Stimulated activated CD4-positive, alpha-beta T cell treated with anti-CD3 and anti-CD28 coated beads, Interleukin-4, amount 100 ng/mL, for 4 hours (primary cell): Measurements from ENCODE around the gene NLRP9.

Experiments
- DNase-seq, 2 experiments: peaks; one replicate each; pipeline ENCODE4 v3.0.0-alpha.2; 2020

The NLRP9 gene

GRCh38 chr19:55702131-55702627 lies 36.0 kb downstream of the NLRP9 start:
- DNase-seq, result no peak

GRCh38 chr19:55700813-55701212 lies 37.4 kb downstream of the NLRP9 start:
- no peak for DNase-seq

GRCh38 chr19:55699221-55699620 lies 39.0 kb downstream of the NLRP9 start:
- no peak for DNase-seq

GRCh38 chr19:55698256-55698655 lies 39.9 kb downstream of the NLRP9 start:
- DNase-seq, result no peak

GRCh38 chr19:55697698-55698097 lies 40.5 kb downstream of the NLRP9 start:
- no peak for DNase-seq

GRCh38 chr19:55697069-55697440 lies 41.1 kb downstream of the NLRP9 start:
- no peak for DNase-seq

GRCh38 chr19:55696301-55697068 lies 41.7 kb downstream of the NLRP9 start:
- DNase-seq, result no peak

- DNase-seq, result no peak
Observed at GRCh38 chr19:55695511-55696290, 42.5 kb downstream of the NLRP9 start.

GRCh38 chr19:55694656-55695491 lies 43.3 kb downstream of the NLRP9 start:
- DNase-seq, result no peak

GRCh38 chr19:55694241-55694655 lies 44.0 kb downstream of the NLRP9 start:
- no peak for DNase-seq

- DNase-seq, result no peak
Observed at GRCh38 chr19:55693336-55693974, 44.7 kb downstream of the NLRP9 start.

GRCh38 chr19:55692681-55693081 lies 45.5 kb downstream of the NLRP9 start:
- no peak for DNase-seq

- no peak for DNase-seq
Observed at GRCh38 chr19:55691561-55692481, 46.4 kb downstream of the NLRP9 start.

GRCh38 chr19:55690769-55691545 lies 47.2 kb downstream of the NLRP9 start:
- DNase-seq, result no peak

GRCh38 chr19:55690109-55690768 lies 48.0 kb downstream of the NLRP9 start:
- DNase-seq, result no peak

- DNase-seq, result no peak
Observed at GRCh38 chr19:55689411-55690108, 48.6 kb downstream of the NLRP9 start.

GRCh38 chr19:55688422-55689218 lies 49.6 kb downstream of the NLRP9 start:
- DNase-seq, result no peak
